Uterus (tissue), 2 donors: Measurements from ENCODE around the gene KCNQ1.

Source experiments
- POLR2A ChIP-seq, 2 donors: fragments of 450-650 bp; IDR thresholded peaks; one replicate each; pipeline ENCODE4 v1.6.1; 2016; ENCODE audit warnings: antibody characterized with exemption in 2 of 2, mild to moderate bottlenecking in 1 of 2, moderate library complexity in 1 of 2
- TF ChIP-seq, protein P1 (sequence below), 4 experiments: fragments of 200-600 bp in 2 of 4; fragments of 450-650 bp in 2 of 4; sonication (generic) in 2 of 4; IDR thresholded peaks; one replicate each; pipeline ENCODE4 v1.5.1; 2016 to 2019; ENCODE audit warnings: antibody characterized with exemption in 4 of 4, mild to moderate bottlenecking in 2 of 4, moderate library complexity in 1 of 4

DNA sequence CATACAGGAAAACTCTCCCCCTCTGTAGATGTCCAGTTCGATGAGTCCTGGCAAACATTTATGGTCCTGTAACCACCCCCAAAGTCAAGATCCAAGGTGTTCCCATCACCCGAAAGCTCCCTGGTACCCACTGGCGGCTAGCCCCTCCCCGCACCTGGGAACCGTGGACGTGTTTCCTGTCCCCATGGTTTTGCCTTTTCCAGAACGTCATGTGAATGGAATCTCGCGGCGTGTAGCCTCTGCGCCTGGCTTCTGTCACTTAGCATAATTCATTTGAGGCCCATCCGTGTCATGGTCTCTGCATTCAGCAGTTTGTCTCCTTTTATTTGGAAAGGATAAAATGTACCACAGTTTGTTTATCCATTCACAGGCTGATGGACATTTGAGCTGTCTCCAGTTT is 106.3 kb downstream of the KCNQ1 start:
- TF ChIP-seq, protein P1, sequence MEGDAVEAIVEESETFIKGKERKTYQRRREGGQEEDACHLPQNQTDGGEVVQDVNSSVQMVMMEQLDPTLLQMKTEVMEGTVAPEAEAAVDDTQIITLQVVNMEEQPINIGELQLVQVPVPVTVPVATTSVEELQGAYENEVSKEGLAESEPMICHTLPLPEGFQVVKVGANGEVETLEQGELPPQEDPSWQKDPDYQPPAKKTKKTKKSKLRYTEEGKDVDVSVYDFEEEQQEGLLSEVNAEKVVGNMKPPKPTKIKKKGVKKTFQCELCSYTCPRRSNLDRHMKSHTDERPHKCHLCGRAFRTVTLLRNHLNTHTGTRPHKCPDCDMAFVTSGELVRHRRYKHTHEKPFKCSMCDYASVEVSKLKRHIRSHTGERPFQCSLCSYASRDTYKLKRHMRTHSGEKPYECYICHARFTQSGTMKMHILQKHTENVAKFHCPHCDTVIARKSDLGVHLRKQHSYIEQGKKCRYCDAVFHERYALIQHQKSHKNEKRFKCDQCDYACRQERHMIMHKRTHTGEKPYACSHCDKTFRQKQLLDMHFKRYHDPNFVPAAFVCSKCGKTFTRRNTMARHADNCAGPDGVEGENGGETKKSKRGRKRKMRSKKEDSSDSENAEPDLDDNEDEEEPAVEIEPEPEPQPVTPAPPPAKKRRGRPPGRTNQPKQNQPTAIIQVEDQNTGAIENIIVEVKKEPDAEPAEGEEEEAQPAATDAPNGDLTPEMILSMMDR (IDR thresholded peaks at IDR 0.05), result no peak
- TF ChIP-seq POLR2A (IDR thresholded peaks at IDR 0.05), result no peak
